ENCODE data around the gene C16orf90.

DNA sequence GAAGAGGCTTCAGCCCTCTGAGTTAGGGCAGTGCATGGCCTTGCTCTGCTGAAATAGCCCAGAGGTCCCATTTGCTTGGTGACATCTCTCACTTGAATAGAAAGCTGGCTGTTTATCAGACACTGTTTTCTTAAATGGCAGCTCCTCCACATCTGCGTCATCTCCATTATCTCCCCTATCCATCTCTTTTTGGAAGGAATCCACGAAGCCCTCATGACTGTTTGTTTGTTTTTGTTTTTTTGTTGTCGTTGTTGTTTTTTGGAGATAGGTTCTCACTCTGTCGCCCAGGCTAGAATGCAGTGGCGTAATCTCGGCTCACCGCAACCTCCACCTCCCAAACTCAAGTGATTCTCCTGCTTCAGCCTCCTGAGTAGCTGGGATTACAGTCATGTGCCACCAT is 35.2 kb downstream of the C16orf90 start:
- TF ChIP-seq SP1 (IDR thresholded peaks at IDR 0.05) (no peak), RXRA (IDR thresholded peaks at IDR 0.05) (no peak), GABPA (IDR thresholded peaks at IDR 0.05 in 1 of 2, conservative IDR thresholded peaks at IDR 0.05 in 1 of 2) (no peak), JUND (IDR thresholded peaks at IDR 0.05) (no peak), RAD21 (IDR thresholded peaks at IDR 0.05) (no peak), EGR1 (IDR thresholded peaks at IDR 0.05; ENCODE audit: low read depth in 2 of 2) (no peak), TAF1 (conservative IDR thresholded peaks at IDR 0.05) (no peak), YY1 (IDR thresholded peaks at IDR 0.05) (no peak), NR2F2 (IDR thresholded peaks at IDR 0.05) (no peak)
- TF ChIP-seq, protein P1, sequence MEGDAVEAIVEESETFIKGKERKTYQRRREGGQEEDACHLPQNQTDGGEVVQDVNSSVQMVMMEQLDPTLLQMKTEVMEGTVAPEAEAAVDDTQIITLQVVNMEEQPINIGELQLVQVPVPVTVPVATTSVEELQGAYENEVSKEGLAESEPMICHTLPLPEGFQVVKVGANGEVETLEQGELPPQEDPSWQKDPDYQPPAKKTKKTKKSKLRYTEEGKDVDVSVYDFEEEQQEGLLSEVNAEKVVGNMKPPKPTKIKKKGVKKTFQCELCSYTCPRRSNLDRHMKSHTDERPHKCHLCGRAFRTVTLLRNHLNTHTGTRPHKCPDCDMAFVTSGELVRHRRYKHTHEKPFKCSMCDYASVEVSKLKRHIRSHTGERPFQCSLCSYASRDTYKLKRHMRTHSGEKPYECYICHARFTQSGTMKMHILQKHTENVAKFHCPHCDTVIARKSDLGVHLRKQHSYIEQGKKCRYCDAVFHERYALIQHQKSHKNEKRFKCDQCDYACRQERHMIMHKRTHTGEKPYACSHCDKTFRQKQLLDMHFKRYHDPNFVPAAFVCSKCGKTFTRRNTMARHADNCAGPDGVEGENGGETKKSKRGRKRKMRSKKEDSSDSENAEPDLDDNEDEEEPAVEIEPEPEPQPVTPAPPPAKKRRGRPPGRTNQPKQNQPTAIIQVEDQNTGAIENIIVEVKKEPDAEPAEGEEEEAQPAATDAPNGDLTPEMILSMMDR (IDR thresholded peaks at IDR 0.05; ENCODE audit: low read depth, low read length, missing input control), result no peak
- TF ChIP-seq, protein P2, sequence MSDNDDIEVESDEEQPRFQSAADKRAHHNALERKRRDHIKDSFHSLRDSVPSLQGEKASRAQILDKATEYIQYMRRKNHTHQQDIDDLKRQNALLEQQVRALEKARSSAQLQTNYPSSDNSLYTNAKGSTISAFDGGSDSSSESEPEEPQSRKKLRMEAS (IDR thresholded peaks at IDR 0.05), result no peak
- TF ChIP-seq, protein P3, sequence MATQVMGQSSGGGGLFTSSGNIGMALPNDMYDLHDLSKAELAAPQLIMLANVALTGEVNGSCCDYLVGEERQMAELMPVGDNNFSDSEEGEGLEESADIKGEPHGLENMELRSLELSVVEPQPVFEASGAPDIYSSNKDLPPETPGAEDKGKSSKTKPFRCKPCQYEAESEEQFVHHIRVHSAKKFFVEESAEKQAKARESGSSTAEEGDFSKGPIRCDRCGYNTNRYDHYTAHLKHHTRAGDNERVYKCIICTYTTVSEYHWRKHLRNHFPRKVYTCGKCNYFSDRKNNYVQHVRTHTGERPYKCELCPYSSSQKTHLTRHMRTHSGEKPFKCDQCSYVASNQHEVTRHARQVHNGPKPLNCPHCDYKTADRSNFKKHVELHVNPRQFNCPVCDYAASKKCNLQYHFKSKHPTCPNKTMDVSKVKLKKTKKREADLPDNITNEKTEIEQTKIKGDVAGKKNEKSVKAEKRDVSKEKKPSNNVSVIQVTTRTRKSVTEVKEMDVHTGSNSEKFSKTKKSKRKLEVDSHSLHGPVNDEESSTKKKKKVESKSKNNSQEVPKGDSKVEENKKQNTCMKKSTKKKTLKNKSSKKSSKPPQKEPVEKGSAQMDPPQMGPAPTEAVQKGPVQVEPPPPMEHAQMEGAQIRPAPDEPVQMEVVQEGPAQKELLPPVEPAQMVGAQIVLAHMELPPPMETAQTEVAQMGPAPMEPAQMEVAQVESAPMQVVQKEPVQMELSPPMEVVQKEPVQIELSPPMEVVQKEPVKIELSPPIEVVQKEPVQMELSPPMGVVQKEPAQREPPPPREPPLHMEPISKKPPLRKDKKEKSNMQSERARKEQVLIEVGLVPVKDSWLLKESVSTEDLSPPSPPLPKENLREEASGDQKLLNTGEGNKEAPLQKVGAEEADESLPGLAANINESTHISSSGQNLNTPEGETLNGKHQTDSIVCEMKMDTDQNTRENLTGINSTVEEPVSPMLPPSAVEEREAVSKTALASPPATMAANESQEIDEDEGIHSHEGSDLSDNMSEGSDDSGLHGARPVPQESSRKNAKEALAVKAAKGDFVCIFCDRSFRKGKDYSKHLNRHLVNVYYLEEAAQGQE (IDR thresholded peaks at IDR 0.05), result no peak
- TF ChIP-seq, protein P4, sequence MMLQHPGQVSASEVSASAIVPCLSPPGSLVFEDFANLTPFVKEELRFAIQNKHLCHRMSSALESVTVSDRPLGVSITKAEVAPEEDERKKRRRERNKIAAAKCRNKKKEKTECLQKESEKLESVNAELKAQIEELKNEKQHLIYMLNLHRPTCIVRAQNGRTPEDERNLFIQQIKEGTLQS (IDR thresholded peaks at IDR 0.05), result no peak

All from liver (tissue), 3 donors.